NT2/D1 (cell line): Measurements from ENCODE around the gene TPRG1L.

Experiments
- DNase-seq: peaks from one replicate; pipeline ENCODE4 v3.0.0-alpha.2; 2011; ENCODE audit warnings: low read depth, low spot score
- H3K27me3 ChIP-seq: 2 replicates; pipeline ENCODE4 v1.6.0; 2011; ENCODE audit warnings: mild to moderate bottlenecking; ENCODE audit not compliant: insufficient read length, insufficient read depth
- H3K36me3 ChIP-seq: 2 replicates; pipeline ENCODE4 v1.6.1; 2011; ENCODE audit warnings: mild to moderate bottlenecking, low read length, mixed read lengths; ENCODE audit not compliant: insufficient read depth, insufficient read length
- H3K4me1 ChIP-seq: 2 replicates; pipeline ENCODE4 v1.5.1; 2011; ENCODE audit not compliant: insufficient read depth, insufficient read length
- H3K4me3 ChIP-seq: 2 replicates; pipeline ENCODE4 v1.5.1; 2011; ENCODE audit warnings: low read depth; ENCODE audit not compliant: insufficient read length
- H3K9ac ChIP-seq: 2 replicates; pipeline ENCODE4 v1.6.0; 2011; ENCODE audit warnings: low read depth; ENCODE audit not compliant: insufficient read length
- H3K9me3 ChIP-seq: 2 replicates; pipeline ENCODE4 v1.5.1; 2011; ENCODE audit warnings: mild to moderate bottlenecking, low read length; ENCODE audit not compliant: insufficient read depth
- SUZ12 ChIP-seq: IDR thresholded peaks from 2 replicates; pipeline ENCODE4 v1.6.1; 2011; ENCODE audit not compliant: insufficient read length, insufficient read depth; ENCODE audit errors: extremely low read depth
- YY1 ChIP-seq: IDR thresholded peaks from 2 replicates; pipeline ENCODE4 v1.6.1; 2011; ENCODE audit not compliant: insufficient read length, insufficient read depth
- ZNF274 ChIP-seq: IDR thresholded peaks from 2 replicates; pipeline ENCODE4 v1.6.1; 2011; ENCODE audit warnings: mild to moderate bottlenecking, low read depth, low read length

The TPRG1L gene

GRCh38 chr1:3638676-3639075 lies 13.9 kb downstream of the TPRG1L start:
- DNase-seq = no peak
- Histone ChIP-seq H3K27me3 (no peaks in the 10 kb centered on the region), H3K4me1 (no peaks in the 10 kb centered on the region), H3K9ac (no peak overlapping the region), H3K9me3 (no peaks in the 10 kb centered on the region), H3K4me3 (no peak overlapping the region), H3K36me3 (peaks cover 57% of the 10 kb centered on the region)
- TF ChIP-seq YY1 (no peak), ZNF274 (no peak), SUZ12 (no peak)

- Histone ChIP-seq H3K4me1 (no peaks in the 10 kb centered on the region), H3K4me3 (no peak overlapping the region), H3K9me3 (no peaks in the 10 kb centered on the region), H3K9ac (no peak overlapping the region), H3K27me3 (no peaks in the 10 kb centered on the region), H3K36me3 (peaks cover 49% of the 10 kb centered on the region)
- TF ChIP-seq YY1 (no peak), ZNF274 (no peak), SUZ12 (no peak)
- DNase-seq = no peak
These were observed 14.6 kb downstream of the TPRG1L start for GRCh38 chr1:3639397-3639911.

GRCh38 chr1:3640121-3640837 lies 15.5 kb downstream of the TPRG1L start:
- H3K4me1 ChIP-seq = no peaks in the 10 kb centered on the region
- TF ChIP-seq YY1 = no peak
- no peak for TF ChIP-seq SUZ12
- TF ChIP-seq ZNF274 = no peak
- no peaks in the 10 kb centered on the region for H3K9me3 ChIP-seq
- DNase-seq = no peak
- H3K27me3 ChIP-seq = no peaks in the 10 kb centered on the region
- no peak overlapping the region for H3K4me3 ChIP-seq
- no peak overlapping the region for H3K9ac ChIP-seq
- H3K36me3 ChIP-seq = peaks cover 41% of the 10 kb centered on the region

- H3K4me1 ChIP-seq = no peaks in the 10 kb centered on the region
- no peak for DNase-seq
- no peaks in the 10 kb centered on the region for H3K9me3 ChIP-seq
- H3K36me3 ChIP-seq = peaks cover 41% of the 10 kb centered on the region
- TF ChIP-seq SUZ12 (no peak), ZNF274 (no peak), YY1 (no peak)
- no peak overlapping the region for H3K9ac ChIP-seq
- no peak overlapping the region for H3K4me3 ChIP-seq
- H3K27me3 ChIP-seq = no peaks in the 10 kb centered on the region
These were observed 16.4 kb downstream of the TPRG1L start for GRCh38 chr1:3641046-3641760.

- peaks cover 41% of the 10 kb centered on the region for H3K36me3 ChIP-seq
- no peak overlapping the region for H3K4me3 ChIP-seq
- H3K9ac ChIP-seq = no peak overlapping the region
- no peak for DNase-seq
- TF ChIP-seq ZNF274 (no peak), SUZ12 (no peak), YY1 (no peak)
- H3K9me3 ChIP-seq = no peaks in the 10 kb centered on the region
- no peaks in the 10 kb centered on the region for H3K27me3 ChIP-seq
- no peaks in the 10 kb centered on the region for H3K4me1 ChIP-seq
These were observed 17.0 kb downstream of the TPRG1L start for GRCh38 chr1:3641816-3642215.

- Histone ChIP-seq H3K36me3 (peaks cover 39% of the 10 kb centered on the region), H3K4me1 (no peaks in the 10 kb centered on the region), H3K9ac (no peak overlapping the region), H3K9me3 (no peaks in the 10 kb centered on the region), H3K27me3 (no peaks in the 10 kb centered on the region), H3K4me3 (no peak overlapping the region)
- no peak for DNase-seq
- TF ChIP-seq ZNF274 (no peak), SUZ12 (no peak), YY1 (no peak)
These were observed 18.3 kb downstream of the TPRG1L start for GRCh38 chr1:3642919-3643675.
